VCaP (cell line): ENCODE results near the gene ZYX.

ENCODE experiments used
- H3K27ac ChIP-seq: fragments of 450-650 bp; 2 replicates; pipeline ENCODE4 v1.5.1; 2017
- CTCF ChIP-seq: fragments of 450-650 bp; conservative IDR thresholded peaks from 2 replicates; pipeline ENCODE4 v1.5.1; 2017; ENCODE audit warnings: mild to moderate bottlenecking, moderate library complexity

The ZYX gene

GRCh38 chr7:143380646-143381426 is at the start of gene ZYX:
Gene ZYX, plus strand, starts transcription at chr7:143381345. Its CDS starts 227 bp downstream, at chr7:143381572.
- no peak for TF ChIP-seq CTCF
- peak within 1 kb of the TSS; percentile 88 for H3K27ac ChIP-seq

- no peak overlapping the region for H3K27ac ChIP-seq
- no peak for TF ChIP-seq CTCF
Measured at GRCh38 chr7:143334244-143334643, 46.9 kb upstream of the ZYX start.

GRCh38 chr7:143337216-143337615 is 43.9 kb upstream of the ZYX start:
- TF ChIP-seq CTCF: no peak
- H3K27ac ChIP-seq: peak overlapping the region; percentile 37

GRCh38 chr7:143341842-143342241 is 39.3 kb upstream of the ZYX start:
- H3K27ac ChIP-seq: no peak overlapping the region
- TF ChIP-seq CTCF: no peak

GRCh38 chr7:143343596-143343995 is 37.5 kb upstream of the ZYX start:
- H3K27ac ChIP-seq: no peak overlapping the region
- TF ChIP-seq CTCF: no peak

GRCh38 chr7:143345428-143345900 is 35.7 kb upstream of the ZYX start:
- no peak overlapping the region; the same call in 1 of the 2 replicates for H3K27ac ChIP-seq
- TF ChIP-seq CTCF: peak; percentile 76

- TF ChIP-seq CTCF: no peak
- H3K27ac ChIP-seq: no peak overlapping the region
Measured at GRCh38 chr7:143346018-143346417, 35.1 kb upstream of the ZYX start.
